Calu3 (cell line): ENCODE measurements around the gene DCST2. TPM values are rescaled to one million over a fixed set of nuclear protein-coding genes. Genes with fewer than 3 reads are reported as not detected.

Source experiments
- BruUV-seq: library from RNA; stranded (reverse); fragments of 400-500 nt; replicated peaks from 2 replicates; lab custom pipeline; 2021; lab: Mats Ljungman, UMichigan
- CTCF ChIA-PET: fragments of 300-600 bp; sonication (Branson Sonifier 250); formaldehyde crosslinking; loops from one replicate; lab custom pipeline; 2022; ENCODE audit warnings: antibody characterized with exemption; lab: Charles Lee
- DNase-seq: peaks from one replicate; pipeline ENCODE4 v3.0.0; 2022
- H3K27ac Mint-ChIP-seq: one replicate; pipeline ENCODE4 v1.8.0; 2022; ENCODE audit warnings: mixed read lengths; ENCODE audit not compliant: unreplicated experiment
- H3K27me3 Mint-ChIP-seq: one replicate; pipeline ENCODE4 v1.8.0; 2022; ENCODE audit warnings: mixed read lengths; ENCODE audit not compliant: unreplicated experiment
- H3K36me3 Mint-ChIP-seq: one replicate; pipeline ENCODE4 v1.8.0; 2022; ENCODE audit warnings: mild to moderate bottlenecking, moderate library complexity, mixed read lengths; ENCODE audit not compliant: insufficient read depth, unreplicated experiment
- H3K4me1 Mint-ChIP-seq: one replicate; pipeline ENCODE4 v1.8.0; 2022; ENCODE audit warnings: mild to moderate bottlenecking, low read depth, mixed read lengths; ENCODE audit not compliant: unreplicated experiment
- H3K4me3 Mint-ChIP-seq: one replicate; pipeline ENCODE4 v1.8.0; 2022; ENCODE audit warnings: mild to moderate bottlenecking, low read depth, moderate library complexity, mixed read lengths; ENCODE audit not compliant: unreplicated experiment
- H3K9me3 Mint-ChIP-seq: one replicate; pipeline ENCODE4 v1.8.0; 2022; ENCODE audit warnings: low read depth, mixed read lengths; ENCODE audit not compliant: unreplicated experiment
- CTCF ChIP-seq: fragments of 200-600 bp; IDR thresholded peaks from one replicate; pipeline ENCODE4 v1.8.0; 2022; ENCODE audit warnings: antibody characterized with exemption; ENCODE audit not compliant: unreplicated experiment
- intact Hi-C: fragments of 100-400 bp; cut with micrococcal nuclease; formaldehyde crosslinking; loops from one replicate; pipeline ENCODE4 v1.10.0; 2022; ENCODE audit not compliant: unreplicated experiment
- total RNA-seq: library from RNA; stranded (reverse); gene quantifications from 2 replicates; pipeline ENCODE4 v1.2.3, GENCODE V29; 2022

The DCST2 gene
- total RNA-seq, 1 experiment from 2014 or later, result 1.4 TPM

DNA sequence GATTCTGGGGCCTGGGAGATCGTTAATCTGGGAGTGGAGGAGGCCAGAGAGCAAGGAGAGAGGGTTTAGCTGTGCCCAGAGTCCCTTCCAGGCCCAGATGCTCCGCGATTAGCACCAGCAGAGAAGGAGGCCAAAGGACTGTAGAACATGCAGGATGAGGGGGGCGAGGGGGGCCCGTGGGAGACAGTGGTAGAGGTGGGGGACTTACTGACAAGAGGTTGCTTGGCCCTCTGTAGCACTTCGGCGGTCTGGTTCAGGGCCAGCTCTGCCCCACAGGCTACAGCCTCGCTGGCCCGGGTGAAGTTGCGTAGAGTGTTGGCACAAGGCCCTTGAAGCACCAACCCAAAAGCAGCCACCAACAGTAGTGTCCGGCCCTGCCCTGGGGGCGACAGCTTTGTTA is 695 bp downstream of the DCST2 start:
- no peak for TF ChIP-seq CTCF
- peaks cover 35% of the 10 kb centered on the region for H3K27me3 Mint-ChIP-seq
- no peak overlapping the region for H3K4me3 Mint-ChIP-seq
- no peak overlapping the region for H3K27ac Mint-ChIP-seq
- CTCF ChIA-PET, result no interaction called here
- intact Hi-C loops, result no loop called here
- no peak for DNase-seq
- peaks cover 2% of the 10 kb centered on the region for H3K4me1 Mint-ChIP-seq
- no peaks in the 10 kb centered on the region for H3K9me3 Mint-ChIP-seq
- H3K36me3 Mint-ChIP-seq, result no peaks in the 10 kb centered on the region
- BruUV-seq, result no TSS peak

- no TSS peak for BruUV-seq
- Mint-ChIP-seq H3K9me3 (no peaks in the 10 kb centered on the region), H3K36me3 (no peaks in the 10 kb centered on the region), H3K4me3 (no peak overlapping the region), H3K4me1 (peaks cover 5% of the 10 kb centered on the region), H3K27ac (no peak overlapping the region), H3K27me3 (peaks cover 35% of the 10 kb centered on the region)
- intact Hi-C loops, result no loop called here
- CTCF ChIA-PET, result no interaction called here
- no peak for TF ChIP-seq CTCF
- DNase-seq, result no peak
These were observed 2.7 kb downstream of the DCST2 start for GRCh38 chr1:155030899-155031298.

DNA sequence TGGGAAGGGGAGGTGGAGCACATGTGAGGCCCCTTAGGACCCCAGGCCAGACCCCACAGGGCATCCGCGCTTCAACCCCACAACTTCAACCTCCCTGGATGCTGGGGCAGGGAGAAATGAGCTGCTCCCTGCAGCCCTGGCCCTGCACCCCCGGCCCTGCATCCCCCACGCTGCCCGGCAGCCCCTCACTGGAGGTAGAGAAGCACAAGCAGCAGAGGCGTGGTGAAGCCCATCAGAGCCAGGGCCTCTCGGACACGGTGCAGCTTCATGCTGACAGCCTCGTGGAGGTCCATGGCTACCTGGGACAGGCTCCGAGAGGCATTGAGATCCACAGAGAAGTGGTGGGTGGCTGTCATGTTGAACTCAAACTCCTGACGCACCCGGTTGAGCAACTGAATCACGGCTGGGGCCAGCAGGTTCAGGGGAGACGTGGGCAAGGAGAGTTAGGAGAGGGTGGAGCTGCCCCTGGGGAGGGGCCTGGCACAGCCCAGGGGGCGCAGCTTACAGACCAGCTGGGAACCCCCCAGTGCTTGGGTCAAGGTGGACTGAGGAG is 3.3 kb downstream of the DCST2 start:
- BruUV-seq, result no TSS peak
- no peak for DNase-seq
- Mint-ChIP-seq H3K9me3 (no peaks in the 10 kb centered on the region), H3K4me3 (no peak overlapping the region), H3K4me1 (peaks cover 11% of the 10 kb centered on the region), H3K27me3 (peaks cover 33% of the 10 kb centered on the region), H3K36me3 (no peaks in the 10 kb centered on the region), H3K27ac (no peak overlapping the region)
- CTCF ChIA-PET, result interaction anchor here (0.6 kb wide), 1 partner anchor 17 kb away, joined by 5 read pairs; no protein-coding TSS in a partner anchor
- no peak for TF ChIP-seq CTCF
- intact Hi-C loops, result no loop called here

DNA sequence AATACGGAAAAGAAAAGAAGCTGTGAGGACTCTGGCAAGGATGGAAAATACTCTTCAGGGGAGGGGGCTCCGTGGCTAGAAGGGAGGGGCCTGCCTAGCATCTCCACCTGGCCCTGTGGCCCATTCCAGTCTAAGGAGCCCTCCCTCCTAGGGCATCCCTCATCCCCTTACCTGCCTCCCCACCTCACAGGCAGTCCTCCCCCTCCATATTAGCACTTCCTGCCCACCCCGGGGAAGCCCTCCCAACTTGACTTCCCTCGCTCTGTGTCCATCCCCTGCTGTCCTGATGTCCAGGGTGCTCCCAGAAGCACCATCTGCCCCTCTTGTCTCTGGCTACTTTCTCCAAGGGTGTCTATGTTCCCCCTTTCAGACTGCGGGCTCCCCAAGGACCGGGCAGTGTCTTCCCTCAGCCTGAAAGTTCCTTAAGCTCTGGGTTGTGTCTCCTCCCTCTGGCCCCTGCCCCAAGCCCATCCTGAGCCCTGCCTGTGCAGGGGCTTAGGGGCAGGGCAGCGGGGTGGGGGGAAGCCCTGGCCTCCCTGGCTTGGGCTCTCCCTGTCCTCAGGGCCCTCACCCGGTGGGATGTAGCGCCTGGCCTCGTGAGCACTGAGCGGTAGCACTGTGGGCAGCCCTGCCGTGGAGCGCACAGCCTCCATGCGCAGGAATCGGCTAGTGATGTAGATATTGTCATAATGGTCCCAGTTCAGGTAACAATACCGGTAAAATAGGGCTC is 3.9 kb downstream of the DCST2 start:
- no peak for DNase-seq
- no peaks in the 10 kb centered on the region for H3K36me3 Mint-ChIP-seq
- no peak overlapping the region for H3K27ac Mint-ChIP-seq
- CTCF ChIA-PET, result interaction anchor here (0.5 to 0.6 kb wide), 2 partner anchors 17 to 932 kb away, joined by 4 to 5 read pairs; no protein-coding TSS in a partner anchor
- no TSS peak for BruUV-seq
- no peaks in the 10 kb centered on the region for H3K9me3 Mint-ChIP-seq
- intact Hi-C loops, result no loop called here
- peaks cover 18% of the 10 kb centered on the region for H3K4me1 Mint-ChIP-seq
- no peak overlapping the region for H3K4me3 Mint-ChIP-seq
- no peak for TF ChIP-seq CTCF
- H3K27me3 Mint-ChIP-seq, result peaks cover 26% of the 10 kb centered on the region
